HG02938 (cell line): ENCODE measurements around the gene ATP5MG.
"Not testable (repeated sequence)": the region's sequence is repeated elsewhere in the genome, so short reads cannot be mapped to it uniquely, and the experiment has no call there.

Experiments
- ATAC-seq: cut with Tn5 transposase; IDR thresholded peaks from one replicate; pipeline ENCODE4 v1.9.1; 2021; ENCODE audit warnings: mild to moderate bottlenecking, moderate library complexity; ENCODE audit not compliant: unreplicated experiment

ATP5MG gene

DNA sequence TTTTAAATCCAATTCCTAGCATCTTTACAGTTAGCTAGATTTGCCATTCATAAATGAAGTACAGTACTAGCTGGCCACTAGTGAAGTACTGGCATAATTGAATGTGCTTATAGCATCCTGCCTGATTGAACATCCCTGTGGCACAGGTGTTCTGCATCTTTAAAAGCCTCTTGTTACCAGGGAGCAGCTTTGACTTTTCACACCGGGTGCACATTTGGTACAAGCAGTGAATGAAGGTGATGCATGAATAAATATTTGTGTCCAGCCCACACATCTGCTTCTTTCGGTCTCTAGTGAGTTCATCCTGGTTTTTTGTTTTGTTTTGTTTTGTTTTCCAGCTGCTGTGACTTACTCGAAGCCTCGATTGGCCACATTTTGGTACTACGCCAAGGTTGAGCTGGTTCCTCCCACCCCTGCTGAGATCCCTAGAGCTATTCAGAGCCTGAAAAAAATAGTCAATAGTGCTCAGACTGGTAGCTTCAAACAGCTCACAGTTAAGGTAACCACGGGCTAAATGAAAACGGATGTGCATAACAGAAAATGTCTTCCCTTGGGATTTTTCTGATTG, 5.3 kb downstream of the ATP5MG start:
- no peak for ATAC-seq

DNA sequence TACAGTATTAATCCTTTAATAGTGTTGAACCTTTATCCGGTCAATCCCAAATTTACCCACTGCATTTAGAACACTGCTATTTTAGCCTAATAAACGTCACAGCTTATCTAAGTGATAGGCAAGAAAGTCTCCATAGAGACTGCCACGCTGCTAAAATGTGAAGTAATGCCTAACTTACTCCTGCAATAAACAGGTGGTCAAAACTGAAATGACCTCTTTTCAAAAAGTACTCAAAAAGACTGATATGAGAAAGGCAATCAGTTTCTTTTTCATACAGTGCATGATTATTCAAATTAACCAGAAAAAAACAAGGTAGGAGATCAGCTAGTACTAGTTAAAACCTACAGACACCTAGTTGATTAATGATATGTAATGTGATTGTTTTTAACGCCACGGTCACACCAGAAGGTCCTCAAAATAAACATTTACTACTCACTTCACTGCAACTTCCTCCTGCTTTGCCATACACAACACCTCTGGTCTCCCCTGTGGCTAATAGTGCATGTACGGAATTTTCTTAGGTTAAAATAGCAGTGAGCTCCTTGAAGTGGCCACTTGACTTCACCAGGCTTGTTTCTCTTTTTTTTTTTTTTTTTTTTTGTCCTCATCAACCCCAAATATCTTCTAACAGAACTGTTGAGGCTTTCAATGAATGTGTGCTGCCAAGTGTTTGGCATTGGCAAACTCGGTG, 8.8 kb downstream of the ATP5MG start:
- ATAC-seq, result peak; percentile 69

DNA sequence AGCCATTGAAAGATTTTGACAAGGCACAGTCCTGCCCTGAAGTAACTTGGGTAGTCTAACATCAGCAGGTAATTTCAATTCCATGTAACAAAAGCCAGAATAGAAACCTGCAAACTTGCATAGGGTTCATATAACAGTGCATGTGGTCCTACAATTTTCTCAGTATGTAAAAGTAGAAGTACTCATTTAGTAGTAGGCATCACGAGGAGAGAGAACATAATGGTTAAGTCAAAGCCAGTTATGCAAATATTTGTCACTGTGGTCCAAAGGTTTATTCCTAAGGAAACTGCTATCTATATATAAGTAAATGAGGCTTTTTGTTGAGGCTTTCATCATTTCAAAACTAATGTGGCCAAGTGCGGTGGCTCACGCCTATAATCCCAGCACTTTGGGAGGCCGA, 10.1 kb downstream of the ATP5MG start:
- no peak for ATAC-seq

DNA sequence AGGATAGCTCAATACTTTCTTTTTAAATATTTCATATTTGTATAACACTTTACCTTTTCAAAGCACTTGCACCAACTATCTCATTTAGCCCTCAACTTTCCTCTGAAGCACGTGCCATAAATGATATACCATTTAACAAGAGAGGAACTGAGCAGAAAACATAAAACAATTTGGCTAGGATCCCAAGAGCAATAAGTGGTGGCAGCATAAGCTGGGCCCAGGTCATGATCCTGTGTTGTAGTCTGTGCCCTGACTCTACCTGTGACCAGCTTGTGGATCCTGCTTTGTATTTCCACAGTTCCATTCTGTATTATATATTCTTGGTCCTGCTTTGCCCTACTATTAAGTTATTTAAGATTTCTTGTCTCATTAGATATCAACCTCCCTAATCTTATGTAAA, 11.5 kb downstream of the ATP5MG start:
- no peak for ATAC-seq

DNA sequence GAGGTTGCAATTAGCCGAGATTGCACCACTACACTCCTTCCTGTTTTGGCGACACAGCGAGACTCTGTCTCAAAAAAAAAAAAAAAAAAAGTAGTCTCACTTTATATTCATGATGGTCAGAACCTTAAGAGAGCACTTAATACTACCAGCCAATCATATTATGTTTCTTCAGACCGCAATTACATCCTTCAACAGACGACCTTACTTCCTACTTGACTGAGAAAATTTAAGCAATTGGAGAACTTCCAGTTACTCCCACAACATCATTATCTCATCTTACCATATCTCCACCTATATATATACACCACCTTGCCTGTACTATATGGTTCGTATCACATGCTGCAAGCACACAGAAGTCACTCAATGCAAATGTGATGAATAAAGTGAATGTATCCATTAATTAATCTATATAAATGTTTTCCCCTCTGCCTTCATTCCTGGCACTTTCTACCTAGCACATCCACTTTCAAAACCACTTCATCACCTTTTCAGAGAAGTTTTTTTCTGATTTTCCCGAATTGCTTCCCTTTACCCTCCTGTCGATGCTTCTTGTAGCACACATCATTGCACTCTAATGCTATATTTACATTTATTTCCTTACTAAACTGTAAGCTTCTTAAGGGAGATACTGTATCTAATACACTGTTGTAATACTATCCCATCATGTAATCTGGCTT, 13.8 kb downstream of the ATP5MG start:
- ATAC-seq, result no peak

DNA sequence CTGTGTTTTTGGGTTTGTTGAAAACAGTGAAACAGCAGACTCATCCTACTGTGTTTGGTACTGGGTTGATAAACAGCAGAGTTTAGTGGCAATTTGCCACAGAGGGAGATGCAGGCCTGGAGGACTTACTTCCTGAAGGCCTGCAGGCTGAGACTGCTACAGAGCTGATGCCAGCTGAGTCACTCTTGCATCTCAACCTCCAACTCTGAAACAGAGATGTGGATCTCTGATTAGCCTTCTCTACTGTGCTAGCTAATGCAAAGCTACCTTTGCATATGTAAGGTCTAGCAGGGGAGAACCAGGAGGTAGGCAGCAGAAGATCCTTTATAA, 14.3 kb downstream of the ATP5MG start:
- no peak for ATAC-seq

DNA sequence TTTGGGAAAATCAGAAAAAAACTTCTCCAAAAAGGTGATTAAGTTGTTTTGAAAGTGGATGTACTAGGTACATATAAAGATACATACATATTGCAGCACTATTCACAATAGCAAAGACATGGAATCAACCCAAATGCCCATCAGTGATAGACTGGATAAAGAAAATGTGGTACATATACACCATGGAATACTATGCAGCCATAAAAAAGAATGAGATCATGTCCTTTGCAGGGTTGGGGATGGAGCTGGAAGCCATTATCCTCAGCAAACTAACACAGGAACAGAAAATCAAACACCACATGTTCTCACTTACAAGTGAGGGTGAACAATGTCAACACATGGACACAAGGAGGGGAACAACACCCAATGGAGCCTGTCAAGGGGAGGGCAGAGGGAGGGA, 15.5 kb downstream of the ATP5MG start:
- ATAC-seq, result not testable (repeated sequence)

DNA sequence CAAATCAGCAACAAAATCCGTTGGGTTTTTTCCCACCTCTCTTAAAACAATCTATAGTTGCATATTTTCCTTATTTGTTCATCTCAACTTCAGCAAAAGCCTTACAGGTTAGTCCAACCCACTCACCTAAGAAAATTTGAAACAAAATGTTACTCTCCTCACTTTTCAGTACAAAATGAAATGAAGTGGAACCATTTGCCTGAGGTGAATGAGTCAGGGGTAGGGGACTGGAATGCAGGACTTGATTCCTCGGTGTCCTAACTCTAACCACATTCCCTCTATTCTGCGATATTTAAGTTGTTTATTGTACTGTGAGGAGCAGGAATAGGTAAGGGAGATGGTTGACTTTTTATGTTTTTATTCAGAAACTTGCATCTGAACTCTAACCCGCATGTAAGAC, 16.4 kb downstream of the ATP5MG start:
- no peak for ATAC-seq

DNA sequence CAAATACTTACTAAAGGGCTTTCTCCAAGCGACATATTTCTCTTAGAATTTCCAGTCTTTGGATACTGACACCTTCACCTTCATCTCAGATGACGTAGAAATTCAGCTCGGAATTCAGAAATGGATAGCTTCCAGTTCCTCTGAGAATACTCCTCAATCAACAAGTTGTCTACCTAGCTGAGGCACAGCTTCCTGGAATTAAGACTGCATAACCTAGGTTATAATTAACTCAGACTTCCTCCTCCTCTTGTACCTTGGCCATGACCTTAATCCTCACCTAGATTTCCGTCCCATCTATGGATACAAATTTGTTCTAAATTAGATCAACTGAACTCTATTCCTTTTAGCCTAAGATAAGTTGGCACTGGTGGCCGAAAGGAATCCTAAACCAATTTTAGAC, 17.4 kb downstream of the ATP5MG start:
- no peak for ATAC-seq

DNA sequence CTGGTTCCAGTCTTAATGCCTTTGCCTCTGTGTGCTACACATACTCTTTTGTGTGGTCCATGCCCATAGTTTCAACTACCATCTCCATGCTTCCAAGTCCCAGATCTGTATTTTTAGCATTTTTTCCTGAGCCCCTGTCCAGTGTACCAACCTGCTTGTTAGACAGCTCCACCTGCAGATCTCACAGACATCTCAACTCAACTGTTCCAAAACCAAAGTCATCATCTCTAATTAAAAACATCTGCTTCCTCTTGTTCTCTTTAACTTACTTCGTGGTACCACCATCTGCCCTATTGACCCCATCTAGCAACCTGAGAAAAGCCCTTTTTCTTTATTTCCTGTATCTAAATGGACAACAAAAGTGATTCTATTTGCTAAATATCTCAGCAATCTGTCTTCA, 26.3 kb downstream of the ATP5MG start:
- ATAC-seq, result no peak

DNA sequence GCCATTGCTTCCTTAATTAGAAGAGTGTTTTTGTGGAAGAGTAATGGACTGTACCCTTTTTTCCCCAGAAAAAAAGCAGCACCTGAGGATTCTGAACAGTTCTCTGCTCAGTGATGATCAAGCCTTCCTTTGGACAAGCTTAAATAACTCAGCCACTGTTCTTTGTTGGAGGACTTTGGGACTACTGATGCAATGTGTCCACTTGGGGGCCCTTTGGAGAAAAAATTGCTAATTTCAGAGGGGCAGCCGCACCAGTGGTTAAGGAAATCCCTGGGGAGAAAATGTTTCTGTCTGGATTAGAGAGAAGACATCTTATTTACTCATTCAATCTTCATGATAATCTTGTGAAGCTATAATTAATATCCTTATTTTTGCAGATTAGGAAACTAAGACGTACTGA, 29.6 kb downstream of the ATP5MG start:
- ATAC-seq, result no peak

DNA sequence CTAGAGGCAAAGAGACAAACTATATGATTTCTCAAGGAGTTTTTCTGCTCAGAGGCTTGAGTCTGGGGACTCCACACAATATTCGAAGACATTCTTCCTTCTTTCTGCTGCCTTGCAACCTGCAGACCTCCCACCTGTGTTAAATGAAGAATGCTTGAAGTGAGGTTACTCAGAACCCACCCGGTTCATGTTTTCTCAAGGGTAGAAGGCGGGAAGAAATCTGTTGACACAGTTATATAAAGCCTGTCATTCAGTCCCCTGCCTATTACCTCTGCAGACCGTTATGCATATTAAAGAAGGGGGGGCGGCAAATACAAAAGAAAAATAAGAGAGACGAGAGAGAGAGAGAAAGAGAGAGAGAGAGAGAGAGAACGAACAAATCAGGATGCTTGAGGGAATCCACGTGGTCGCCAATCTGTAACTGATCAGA, 32.7 kb downstream of the ATP5MG start:
- no peak for ATAC-seq

DNA sequence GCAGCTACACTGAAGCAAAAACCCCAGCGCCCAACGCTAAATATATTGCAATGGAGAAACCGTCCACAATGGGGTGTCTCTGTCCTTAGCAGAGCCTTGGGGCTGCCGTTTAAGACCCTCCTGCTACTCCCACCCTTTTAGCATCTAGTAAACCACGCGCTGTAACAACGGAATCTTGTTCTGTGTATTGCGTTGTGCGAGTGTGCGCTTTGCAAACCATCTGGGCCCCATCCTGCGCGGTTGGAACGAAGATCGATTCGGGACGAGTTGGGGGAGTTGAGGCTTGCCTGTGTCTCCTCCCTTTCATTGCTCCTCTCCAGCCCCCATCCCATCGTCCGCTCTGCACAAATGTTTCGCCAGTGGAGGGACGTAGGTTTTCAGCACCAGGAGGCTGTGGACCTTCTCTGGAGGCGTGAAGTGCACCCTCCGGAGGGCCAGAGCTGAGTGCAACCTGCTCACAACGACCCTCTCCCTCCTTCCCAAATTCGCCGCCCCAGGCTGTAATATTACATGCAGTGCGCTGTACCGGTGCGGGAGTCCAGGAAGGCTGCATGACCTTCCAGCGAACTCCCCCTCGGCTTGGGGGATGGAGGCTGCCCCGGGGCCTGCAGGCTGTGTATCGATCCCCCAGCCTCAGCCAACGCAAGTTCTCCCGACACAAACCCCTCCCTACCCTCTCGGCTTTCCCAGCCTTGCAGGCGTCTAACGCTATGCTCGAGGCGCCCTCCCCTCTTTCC, 33.3 kb downstream of the ATP5MG start:
- no peak for ATAC-seq

DNA sequence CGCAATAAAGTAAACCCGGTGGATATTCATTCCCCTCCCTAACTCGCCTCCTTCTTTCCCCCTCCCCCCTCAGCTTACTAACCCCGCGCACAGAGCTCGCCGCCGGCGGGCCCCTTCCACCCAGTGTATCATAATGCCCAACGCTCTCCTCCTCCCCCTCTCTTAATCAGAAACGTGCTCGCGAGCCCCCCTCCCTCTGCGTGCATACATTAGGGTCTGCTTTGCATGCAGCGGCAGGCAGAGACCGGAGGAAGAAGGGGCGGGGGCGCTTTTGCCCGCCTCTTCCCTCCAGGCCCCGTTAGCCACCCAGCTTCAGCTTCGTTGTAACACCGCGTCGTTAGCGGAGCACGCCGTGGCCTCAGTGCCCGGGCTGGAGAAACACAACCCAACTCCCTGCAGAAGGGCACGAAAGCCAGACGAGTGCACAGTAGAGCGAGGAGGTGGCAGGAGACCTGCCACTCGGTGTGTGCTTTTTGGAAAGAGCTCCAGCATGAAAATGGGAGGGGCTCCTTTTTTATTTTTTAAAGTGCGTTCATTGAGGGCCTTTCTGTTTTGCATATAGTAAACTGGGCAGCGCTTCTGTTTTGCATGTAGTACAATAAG, 34.0 kb downstream of the ATP5MG start:
- ATAC-seq, result peak; percentile 9

DNA sequence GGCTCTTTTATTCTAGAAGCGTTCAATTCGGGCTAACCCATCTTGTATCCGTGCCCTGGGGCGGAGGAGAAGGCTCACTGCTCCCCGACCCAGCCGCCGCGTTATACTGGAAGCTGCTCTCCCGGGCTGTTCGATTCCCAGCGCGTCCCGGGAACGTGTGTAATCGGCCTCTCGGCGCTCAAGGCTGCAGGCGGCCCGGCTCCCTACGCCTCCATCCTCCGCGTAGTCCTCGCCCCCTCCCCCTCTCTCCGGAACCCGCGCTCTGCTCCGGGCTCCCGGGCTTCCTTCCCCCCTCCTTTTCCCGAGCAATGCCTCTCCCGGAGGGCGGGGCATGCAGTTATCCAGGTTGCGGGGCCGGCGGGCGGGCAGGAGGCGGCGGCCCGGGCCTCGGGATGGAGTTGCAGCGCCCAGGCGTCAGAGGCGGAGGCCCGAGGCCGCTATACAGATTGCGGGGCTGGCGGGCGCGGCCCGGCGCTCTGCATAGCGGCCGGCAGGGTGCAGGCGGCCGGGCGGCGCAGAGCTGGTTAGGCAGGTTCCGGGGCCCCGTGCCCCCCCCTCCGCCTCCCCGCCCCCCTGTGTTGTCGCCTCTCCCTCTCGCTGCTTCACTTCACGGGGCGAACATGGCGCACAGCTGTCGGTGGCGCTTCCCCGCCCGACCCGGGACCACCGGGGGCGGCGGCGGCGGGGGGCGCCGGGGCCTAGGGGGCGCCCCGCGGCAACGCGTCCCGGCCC, 34.7 kb downstream of the ATP5MG start, which contains the start of gene KMT2A:
TSS of gene KMT2A (plus strand) at position 600 of the 732 bp plus-strand sequence. CDS start at position 621, 21 bp downstream.
- ATAC-seq, result peak; percentile 53

DNA sequence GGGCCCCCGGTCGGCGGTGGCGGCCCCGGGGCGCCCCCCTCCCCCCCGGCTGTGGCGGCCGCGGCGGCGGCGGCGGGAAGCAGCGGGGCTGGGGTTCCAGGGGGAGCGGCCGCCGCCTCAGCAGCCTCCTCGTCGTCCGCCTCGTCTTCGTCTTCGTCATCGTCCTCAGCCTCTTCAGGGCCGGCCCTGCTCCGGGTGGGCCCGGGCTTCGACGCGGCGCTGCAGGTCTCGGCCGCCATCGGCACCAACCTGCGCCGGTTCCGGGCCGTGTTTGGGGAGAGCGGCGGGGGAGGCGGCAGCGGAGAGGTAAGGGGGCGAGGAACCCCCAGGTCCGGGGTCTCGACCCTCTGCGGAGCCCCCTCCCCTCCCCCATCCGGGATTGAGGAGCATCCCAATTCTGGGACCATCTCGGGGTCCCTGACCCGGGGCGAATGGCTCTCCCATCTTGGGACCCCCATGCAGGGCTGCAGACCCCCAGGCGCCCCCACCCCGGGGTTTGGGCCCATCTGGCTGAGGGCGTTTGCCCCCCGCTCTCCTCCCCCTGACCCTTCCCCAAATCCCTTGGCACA, 35.3 kb downstream of the ATP5MG start:
- peak; percentile 15 for ATAC-seq

DNA sequence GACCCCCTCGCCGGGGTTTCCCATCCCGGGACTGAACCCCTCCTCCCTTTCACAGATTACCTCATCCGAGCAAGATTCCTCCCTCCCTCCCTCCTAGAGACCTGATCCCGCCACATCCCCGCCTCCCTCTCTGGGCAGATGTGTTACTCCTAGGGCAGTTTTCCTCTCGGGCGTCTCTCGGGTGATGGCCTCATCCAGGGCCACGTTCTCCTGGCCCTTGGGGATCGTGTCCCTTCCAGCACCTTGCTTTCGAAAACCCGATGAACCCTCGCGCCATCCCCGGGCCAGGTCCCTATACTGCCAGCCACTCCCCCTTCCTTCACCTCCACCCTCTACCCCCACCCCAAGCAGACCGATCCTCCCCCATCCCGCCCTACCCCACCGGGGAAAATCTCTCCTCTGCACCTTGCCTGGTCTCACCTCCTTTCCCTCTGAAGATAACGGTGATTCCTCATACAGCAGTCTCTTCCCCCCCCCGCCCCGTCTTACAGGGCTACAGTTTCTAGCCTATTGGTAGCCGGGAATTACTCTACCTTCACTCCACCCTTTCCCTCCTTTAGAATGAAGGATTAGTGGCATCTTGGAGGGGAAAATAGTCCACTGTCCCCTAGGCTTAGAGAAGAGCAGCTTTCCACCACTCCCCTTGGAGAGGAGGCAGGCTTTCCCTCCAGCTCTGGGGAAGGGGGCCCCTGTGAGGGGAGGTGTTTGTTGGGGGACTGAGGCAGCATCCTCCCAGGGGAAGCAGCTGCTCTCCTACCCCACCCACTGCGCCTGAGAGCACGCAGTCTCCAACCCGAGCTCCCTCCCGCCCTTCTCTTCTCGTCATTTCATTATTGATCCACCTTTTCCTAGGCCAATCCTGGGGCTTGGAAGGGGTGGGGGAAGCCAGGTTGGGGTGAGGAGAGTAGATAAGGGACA, 36.1 kb downstream of the ATP5MG start:
- ATAC-seq, result no peak

DNA sequence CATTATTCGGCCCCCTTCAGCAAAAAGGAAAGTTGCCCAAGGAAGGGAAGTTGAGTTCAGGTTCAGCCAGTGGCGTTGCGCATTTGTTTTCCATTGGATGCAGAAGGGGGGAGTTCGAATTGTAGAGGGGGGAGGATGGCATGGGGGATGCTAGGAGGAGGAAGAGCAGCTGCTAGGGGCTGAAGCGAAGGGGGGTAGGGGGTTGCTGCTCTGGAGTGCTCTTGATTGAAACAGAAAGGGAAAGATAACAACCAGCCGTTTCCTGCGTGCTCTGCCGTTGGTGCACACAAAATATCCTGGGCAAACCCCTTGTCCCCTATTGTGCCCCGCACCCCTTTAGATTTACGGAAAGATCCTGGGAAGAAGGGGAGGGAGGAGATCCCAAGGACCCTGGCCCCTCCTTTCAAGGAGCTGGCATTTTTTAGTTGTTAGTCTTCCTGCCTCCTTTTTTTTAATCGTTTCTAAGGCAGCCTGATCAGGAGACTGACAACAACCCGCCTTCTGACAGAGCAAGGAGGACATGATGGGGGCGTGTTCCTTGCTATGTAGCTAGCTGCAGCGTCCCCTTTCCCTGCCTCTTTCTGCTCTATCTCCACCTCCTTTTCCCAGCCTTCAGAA, 37.0 kb downstream of the ATP5MG start:
- ATAC-seq, result no peak

DNA sequence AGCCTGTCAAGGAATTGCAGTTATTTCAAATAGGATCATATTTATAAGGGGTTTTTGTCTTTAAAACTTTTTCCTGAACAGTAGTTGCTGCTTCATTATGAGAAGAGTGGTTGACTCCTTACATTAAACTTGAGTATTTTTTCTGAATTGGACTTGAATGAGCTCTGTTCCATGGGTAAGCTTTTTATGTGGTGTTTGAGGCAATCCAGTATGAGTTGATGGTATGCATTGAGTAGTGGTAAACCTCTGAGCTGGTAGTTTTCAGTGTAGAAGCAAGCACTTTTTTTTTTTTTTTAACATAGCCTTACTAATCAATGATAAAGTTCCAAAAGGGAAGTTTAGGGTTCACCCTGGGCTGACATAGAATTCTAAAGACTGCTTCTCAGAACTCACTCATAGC, 38.2 kb downstream of the ATP5MG start:
- no peak for ATAC-seq
